ENCODE results near the gene MKNK2.

Gene MKNK2

DNA sequence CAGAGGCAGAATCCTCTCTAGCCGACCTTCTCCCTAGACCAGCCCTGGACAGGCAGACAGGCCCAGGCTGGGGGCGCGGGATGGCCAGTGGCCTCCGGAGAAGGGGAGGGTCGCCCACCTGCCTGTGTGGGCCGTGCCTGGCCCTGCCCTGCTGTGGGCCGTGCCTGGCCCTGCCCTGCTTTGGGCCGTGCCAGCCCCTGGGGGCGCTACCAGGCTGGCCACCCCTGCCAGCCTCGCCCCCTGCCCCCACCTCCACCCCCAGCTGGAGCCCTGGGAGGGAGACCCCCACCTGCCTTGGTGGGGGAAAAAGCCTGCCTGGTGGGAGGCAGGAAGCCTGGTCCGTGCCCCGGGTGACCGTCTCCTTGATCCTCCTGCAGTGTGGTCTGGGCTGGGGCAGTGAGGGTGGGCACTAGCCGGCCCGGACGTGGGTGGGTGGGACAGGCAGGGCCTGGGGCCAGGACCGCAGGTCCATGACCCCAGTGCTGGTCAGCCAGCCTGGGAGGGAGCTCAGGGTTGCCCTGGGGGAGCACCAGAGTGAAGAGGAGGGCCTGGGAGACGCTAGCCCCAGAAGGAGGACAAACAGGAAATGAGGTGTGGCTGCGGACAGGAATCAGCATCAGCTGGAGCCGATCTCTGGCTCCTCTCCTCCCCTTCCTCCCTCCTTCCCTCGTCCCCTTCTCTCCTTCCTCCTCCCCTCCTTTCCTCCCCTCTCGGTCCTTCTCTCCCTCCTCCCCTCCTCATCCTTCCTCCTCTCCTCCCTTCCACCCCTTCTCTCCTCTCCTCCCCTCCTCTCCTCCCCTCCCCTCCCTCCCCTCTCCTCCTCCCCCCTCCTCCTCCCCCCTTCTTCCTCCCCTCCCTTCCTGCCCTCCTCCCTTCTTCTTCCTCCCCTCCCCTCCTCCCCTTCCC, 5.1 kb upstream of the MKNK2 start:
- peak; percentile 38 for TF ChIP-seq POLR2A (IDR thresholded peaks at IDR 0.05; ENCODE audit: low read length)
- TF ChIP-seq GATA1 (IDR thresholded peaks at IDR 0.05; ENCODE audit: low read depth, low read length) = no peak
- DNase-seq = peak in 1 of 2 experiments; percentile 60

DNA sequence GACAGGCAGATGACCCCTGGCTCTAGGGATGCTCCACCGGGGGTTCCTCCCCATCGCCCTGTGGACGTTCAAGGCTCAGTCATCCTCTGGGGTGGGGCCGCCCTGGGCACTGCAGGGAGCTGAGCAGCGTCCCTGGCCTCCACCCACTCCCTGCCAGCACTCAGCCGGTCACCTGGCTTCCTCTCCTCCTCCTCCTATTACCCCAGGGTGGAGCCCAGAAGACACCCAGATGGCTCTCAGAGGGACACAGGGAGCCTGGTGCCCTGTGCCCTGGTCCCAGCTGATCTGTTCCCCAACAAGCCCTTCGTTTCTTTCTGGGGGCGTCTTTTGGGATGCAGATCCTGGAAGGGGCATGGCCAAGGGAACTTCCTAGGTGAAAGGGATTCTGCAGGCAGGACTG, 3.7 kb upstream of the MKNK2 start:
- DNase-seq = no peak
- TF ChIP-seq GATA1 (IDR thresholded peaks at IDR 0.05; ENCODE audit: low read depth, low read length) (no peak), POLR2A (IDR thresholded peaks at IDR 0.05; ENCODE audit: low read length) (no peak)

DNA sequence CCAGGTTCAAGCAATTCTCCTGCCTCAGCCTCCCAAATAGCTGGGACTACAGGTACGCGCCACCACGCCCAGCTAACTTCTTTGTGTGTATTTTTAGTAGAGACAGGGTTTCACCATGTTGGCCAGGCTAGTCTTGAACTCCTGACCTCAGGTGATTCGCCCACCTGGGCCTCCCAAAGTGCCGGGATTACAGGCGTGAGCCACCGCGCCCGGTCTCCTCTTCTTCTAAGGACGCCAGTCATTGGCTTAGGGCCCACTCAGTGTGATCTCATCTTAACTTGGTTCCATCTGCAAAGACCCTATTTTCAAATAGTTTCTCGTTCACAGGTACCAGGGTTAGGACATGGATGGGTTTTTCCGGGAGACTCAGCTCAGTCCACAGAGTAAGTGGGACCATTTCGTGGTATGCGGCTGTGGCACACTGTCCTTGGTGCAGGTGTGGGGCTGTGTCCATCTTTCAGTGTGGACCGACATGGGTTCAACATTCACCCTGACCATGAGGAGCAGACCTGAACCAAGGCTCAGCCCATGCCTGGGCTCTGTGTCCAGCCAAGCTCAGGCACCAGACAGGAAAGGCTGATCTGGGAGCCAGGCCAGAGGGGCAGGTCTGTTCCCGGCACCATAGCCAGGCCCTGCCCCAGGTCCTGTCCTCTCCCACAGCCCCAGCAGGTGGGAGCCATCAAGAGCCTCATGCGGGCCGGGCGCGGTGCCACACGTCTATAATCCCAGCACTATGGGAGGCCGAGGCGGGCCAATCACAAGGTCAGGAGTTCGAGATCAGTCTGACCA, 2.8 kb upstream of the MKNK2 start:
- no peak for DNase-seq
- TF ChIP-seq GATA1 (IDR thresholded peaks at IDR 0.05; ENCODE audit: low read depth, low read length) (no peak), POLR2A (IDR thresholded peaks at IDR 0.05; ENCODE audit: low read length) (no peak)

DNA sequence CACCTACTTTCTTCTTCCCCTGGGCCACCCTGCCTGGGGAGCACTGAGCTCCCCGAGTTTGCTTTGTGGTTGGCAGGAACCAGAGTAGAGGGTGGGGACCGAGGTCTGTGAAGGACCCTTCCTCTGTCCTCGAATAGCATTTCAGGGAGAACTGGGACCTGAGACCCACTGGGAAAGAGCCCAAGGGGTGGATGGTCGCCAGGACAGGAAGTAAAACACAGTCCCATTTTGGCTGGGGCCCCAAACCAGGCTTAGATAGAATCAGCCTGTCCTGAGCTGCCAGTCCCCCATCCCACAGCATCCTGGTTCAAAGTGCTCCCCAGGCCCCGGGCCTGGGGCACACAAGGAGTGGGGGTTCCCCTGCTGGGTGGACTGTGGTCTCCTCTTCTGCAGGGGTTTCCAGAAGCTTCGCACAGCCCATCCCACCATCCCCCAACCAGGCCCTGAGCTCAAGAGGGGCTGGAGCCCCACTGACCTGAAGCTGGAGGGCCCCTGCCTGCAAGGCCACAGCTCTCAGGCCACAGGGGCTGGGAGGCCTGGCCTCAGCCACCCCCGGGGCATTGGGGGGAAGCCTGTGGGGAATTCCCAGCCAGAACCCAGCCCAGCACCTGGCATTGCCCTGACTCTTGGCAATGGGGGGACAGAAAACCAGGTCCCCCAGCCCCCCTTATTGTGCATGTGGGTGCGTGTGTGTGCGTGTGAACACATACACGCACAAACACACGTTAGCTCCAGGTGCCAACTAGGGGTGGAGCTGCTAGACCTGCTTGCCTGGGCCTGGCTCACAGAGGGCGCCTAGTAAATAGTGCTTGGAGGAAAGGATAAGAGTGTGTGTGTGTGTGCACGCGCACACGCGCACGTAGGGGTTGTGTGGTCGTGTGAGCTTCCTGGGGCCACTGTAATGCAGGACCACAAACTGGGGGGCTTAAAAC, 995 bp upstream of the MKNK2 start:
- no peak for TF ChIP-seq GATA1 (IDR thresholded peaks at IDR 0.05; ENCODE audit: low read depth, low read length)
- TF ChIP-seq POLR2A (IDR thresholded peaks at IDR 0.05; ENCODE audit: low read length) = no peak
- DNase-seq = no peak

DNA sequence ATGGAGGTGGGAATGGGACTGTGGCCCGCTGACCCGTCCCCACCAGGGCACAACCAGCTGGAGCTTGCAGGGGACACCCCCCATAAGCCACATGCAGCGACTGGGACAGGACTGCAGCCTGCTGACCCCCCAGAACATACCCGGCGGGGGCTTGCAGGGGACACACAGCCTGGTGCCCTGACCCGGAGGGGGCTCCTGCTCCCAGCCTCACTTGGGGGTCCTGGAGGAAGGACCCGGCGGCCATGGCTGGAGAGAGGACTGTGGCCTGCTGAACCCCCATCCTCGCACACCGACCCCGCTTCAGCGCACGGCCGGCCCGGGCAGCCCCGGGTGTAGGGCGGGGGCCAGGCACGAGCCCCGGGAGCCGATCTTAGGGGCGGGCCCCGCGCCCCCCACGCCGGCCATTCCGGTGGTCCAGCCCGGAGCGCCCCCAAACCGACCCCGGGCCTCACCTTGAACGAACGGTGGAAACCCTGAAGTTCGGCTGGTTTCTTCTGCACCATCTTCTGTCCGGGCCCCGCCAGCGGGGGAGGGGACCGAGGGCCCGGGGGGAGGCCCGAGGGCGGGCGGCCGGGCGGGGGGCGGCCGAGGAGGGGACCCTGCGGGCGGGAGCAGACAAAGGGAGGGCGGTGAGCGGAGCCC, 574 bp downstream of the MKNK2 start:
- DNase-seq = peak; percentile 76 to 79
- TF ChIP-seq GATA1 (IDR thresholded peaks at IDR 0.05; ENCODE audit: low read depth, low read length) = no peak
- TF ChIP-seq POLR2A (IDR thresholded peaks at IDR 0.05; ENCODE audit: low read length) = no peak

DNA sequence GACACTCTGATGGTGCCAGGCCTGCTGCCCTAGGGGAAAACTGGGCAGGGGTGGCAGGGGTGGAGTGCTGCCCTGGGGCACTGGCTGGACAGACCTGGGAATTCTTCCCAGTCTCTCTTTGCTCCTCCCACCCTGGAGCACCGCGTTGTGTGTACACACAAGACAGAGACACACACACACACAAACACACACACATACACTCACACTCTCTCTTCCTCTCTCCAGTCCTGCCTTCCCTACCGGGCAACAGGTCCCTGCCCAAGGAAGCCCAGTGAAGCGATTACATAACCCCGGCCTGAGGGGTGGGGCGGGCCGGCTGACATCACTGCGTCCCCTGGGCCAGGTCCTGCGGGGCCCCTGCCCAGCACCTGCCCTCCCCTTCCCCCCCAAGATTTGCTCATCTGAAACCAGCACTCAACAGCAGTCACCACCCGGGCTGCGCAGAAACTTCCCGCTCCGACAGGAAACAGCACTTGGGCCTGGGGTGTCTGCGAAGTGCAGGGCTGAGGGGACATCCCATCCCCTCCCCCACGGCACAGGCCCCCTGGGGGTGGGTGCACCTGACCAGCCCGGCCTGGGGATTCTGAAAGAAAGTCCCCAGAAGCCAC, 1.2 kb downstream of the MKNK2 start:
- DNase-seq = peak; percentile 74 to 87

DNA sequence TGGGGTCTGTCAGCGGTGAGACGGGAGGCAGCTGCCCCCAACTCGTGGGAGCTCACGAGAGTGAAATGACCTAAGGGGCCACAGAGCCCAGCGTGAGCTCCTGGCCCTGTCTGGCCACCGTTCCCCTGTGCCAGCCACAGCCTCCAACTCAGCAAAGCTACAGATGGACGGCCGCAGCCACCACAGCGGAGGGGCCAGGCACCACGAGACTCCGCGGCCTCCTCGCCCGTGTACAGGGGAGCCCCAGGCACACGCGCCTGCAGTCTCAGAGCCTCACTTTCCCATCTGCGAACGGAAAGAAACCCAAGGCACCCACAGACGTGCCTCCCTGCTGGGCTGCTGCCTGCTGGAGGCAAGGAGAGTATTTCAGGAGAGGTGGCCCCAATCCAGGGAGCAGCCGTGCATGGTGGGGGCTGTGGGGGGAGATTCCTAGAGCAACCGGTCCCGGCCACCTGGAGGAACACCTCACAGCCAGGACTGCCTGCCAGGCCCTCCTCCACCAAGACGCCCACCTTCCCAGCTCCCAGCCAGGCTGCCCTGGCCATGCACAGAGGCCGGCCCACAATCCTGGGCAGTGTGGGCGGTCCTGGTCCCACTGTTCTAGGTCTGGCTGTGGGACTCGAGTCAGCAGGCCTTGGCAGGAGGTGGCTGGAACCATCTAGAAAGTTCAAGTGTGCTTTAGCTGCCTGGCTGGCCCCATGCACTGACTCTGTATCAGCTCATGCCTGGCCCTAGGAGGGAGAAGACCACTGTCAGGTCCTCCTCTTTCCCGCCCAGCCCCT, 1.9 kb downstream of the MKNK2 start:
- TF ChIP-seq GATA1 (IDR thresholded peaks at IDR 0.05; ENCODE audit: low read depth, low read length) = no peak
- no peak for TF ChIP-seq POLR2A (IDR thresholded peaks at IDR 0.05; ENCODE audit: low read length)
- peak; percentile 64 to 72 for DNase-seq

More for the DNA sequence above, 1.2 kb downstream of the MKNK2 start:
- peak; percentile 51 for TF ChIP-seq POLR2A (IDR thresholded peaks at IDR 0.05; ENCODE audit: low read length)
- no peak for TF ChIP-seq GATA1 (IDR thresholded peaks at IDR 0.05; ENCODE audit: low read depth, low read length)

DNA sequence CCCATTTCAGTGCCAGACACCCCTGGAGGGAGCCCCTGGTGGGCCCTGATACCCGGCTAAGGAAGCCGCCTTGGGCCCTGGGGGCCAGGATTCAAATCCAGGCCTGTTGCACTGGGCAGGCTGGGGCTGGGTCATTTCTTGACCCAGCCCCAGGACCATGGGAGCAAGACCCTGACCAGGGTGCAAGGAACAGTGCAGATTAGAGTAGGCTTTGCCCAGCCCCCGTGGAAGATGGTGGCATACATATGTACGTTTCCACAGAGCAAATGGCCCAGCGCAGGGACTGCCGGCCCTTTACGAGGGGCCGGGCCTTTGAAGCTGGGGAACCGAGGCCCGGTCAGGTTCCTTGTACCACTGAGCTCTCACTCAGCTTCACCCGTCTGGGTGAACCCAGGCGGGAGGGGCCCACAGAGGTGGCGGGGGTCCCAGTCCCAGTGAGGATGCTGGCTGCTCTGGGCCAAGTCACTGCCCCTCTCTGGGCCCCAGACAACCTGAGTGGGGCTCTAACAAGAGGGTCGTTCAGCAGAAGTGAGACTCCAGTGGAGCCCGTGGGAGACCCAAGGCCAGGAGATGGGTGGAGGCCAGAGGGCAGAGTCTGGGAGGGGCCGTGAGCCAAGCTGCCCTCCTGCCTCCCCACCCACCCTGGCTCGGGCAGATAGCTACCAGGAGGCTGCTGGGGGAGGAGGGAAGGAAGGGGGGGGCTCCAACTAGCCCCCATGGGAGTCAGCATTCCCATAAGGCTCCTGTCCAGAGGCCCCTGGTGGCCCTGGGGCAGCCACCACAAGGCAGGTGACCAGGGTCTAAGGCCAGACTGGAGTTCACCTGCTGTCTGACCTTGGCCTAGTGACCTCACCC, 2.7 kb downstream of the MKNK2 start:
- peak; percentile 78 to 81 for DNase-seq
- no peak for TF ChIP-seq GATA1 (IDR thresholded peaks at IDR 0.05; ENCODE audit: low read depth, low read length)
- peak; percentile 14 for TF ChIP-seq POLR2A (IDR thresholded peaks at IDR 0.05; ENCODE audit: low read length)

DNA sequence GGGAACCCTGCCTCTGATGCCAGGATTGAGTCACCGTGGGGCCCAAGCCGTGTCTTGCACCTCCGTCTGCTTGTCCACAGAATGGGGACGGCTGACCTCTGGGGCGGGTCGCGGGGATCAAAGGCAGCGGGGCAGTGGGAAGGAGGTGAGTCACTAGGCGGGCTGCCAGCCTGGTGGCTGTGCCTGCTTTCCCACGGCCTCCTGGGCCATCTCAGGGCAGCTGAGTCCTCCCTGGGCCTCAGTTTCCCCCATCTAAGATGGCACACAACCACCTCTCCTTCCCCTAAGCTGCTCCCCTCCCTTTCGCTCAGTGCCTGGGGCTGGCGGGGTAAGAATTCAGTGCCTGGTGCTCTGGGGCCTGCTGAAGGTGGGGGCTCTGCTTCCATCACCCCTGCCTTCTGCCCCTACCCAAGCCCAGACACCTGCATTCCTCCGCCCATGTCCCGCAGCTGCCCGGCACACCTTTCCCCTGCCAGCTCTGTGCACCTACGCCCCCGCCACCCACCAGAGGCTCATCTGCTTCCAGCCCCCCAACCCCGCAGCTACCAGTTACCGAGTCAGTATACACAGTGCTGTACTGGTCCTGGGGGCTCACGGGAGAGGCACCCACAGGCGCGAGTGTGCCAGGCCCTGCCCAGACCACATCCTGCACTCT, 3.5 kb downstream of the MKNK2 start:
- DNase-seq = peak in 1 of 2 experiments; percentile 63

DNA sequence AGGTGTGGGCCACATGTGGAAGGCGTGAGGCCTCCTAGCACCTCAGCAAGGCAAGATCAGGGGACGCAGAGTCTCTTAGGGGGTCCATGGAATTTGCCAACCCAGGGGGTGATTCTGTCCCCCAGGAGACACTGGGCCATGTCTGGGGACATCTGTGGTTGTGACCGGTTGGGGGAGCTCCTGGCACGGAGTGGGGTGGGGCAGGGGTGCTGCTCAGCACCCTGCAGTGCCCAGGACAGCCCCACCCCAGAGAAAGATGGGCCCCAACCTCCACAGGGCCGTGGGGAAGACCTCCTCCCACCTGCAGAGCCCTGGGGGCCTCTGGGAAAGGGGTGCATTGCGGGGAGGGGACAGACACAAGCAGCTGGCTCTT, 4.0 kb downstream of the MKNK2 start:
- no peak for TF ChIP-seq GATA1 (IDR thresholded peaks at IDR 0.05; ENCODE audit: low read depth, low read length)
- TF ChIP-seq POLR2A (IDR thresholded peaks at IDR 0.05; ENCODE audit: low read length) = no peak
- no peak for DNase-seq

More for the DNA sequence above, 3.5 kb downstream of the MKNK2 start:
- TF ChIP-seq POLR2A (IDR thresholded peaks at IDR 0.05; ENCODE audit: low read length) (peak; percentile 7), GATA1 (IDR thresholded peaks at IDR 0.05; ENCODE audit: low read depth, low read length) (no peak)
